Breast epithelium (tissue), 4 donors: ENCODE measurements around the gene C2CD4A. TPM values are rescaled to one million over a fixed set of nuclear protein-coding genes. Genes with fewer than 3 reads are reported as not detected.

ENCODE experiments used
- DNase-seq, 2 donors: peaks; one replicate each; pipeline ENCODE4 v3.0.0-alpha.2; 2019; ENCODE audit warnings: low spot score in 2 of 2
- H3K27ac ChIP-seq, 2 donors: fragments of 200-600 bp; sonication (generic) in 1 of 2; one replicate each; pipeline ENCODE4 v1.5.1; 2016 to 2019; ENCODE audit warnings: mild to moderate bottlenecking in 1 of 2
- H3K27me3 ChIP-seq, 2 donors: fragments of 200-600 bp; sonication (generic) in 1 of 2; one replicate each; pipeline versions ENCODE4 v1.5.1 to v1.6.0; 2017 to 2019; ENCODE audit warnings: control low read depth in 1 of 2, mild to moderate bottlenecking in 1 of 2
- H3K36me3 ChIP-seq: fragments of 200-600 bp; one replicate; pipeline ENCODE4 v1.5.1; 2019
- H3K4me1 ChIP-seq, 2 donors: fragments of 200-600 bp; sonication (generic); one replicate each; pipeline ENCODE4 v1.5.1; 2016 to 2019; ENCODE audit warnings: control low read depth in 1 of 2
- H3K4me3 ChIP-seq, 3 donors: fragments of 200-600 bp; sonication (generic); 1 replicate in 2 of 3; 2 replicates in 1 of 3; pipeline ENCODE4 v1.5.1; 2016 to 2019; ENCODE audit warnings: mild to moderate bottlenecking in 3 of 3, moderate library complexity in 2 of 3
- H3K9me3 ChIP-seq, 2 donors: fragments of 200-600 bp; sonication (generic) in 1 of 2; one replicate each; pipeline ENCODE4 v1.5.1; 2016 to 2019; ENCODE audit warnings: control low read depth in 1 of 2
- POLR2A ChIP-seq: fragments of 450-650 bp; IDR thresholded peaks from one replicate; pipeline ENCODE4 v1.6.1; 2016; ENCODE audit warnings: antibody characterized with exemption, mild to moderate bottlenecking, moderate library complexity
- POLR2AphosphoS5 ChIP-seq, 3 donors: sonication (generic); formaldehyde crosslinking; IDR thresholded peaks; one replicate each; pipeline ENCODE4 v1.6.1; 2017; ENCODE audit warnings: antibody characterized with exemption in 3 of 3
- intact Hi-C: fragments of 100-400 bp; cut with DNase I; formaldehyde crosslinking; loops from one replicate; pipeline ENCODE4 v1.15.1; 2023; ENCODE audit warnings: low total_unique reads
- total RNA-seq, 3 donors: library from RNA; depleted of rRNA; stranded (reverse); fragments of >200 nt; gene quantifications; one replicate each; pipeline ENCODE4 v1.1.0, GENCODE V29; 2016
- TF ChIP-seq, protein P1 (sequence below), 3 donors: fragments of 450-650 bp; IDR thresholded peaks; one replicate each; pipeline ENCODE4 v1.5.1; 2016 to 2017; ENCODE audit warnings: antibody characterized with exemption in 3 of 3, mild to moderate bottlenecking in 3 of 3, moderate library complexity in 3 of 3

C2CD4A gene
- total RNA-seq, 3 donors from 2014 or later = 0.66 TPM; not detected in 2

DNA sequence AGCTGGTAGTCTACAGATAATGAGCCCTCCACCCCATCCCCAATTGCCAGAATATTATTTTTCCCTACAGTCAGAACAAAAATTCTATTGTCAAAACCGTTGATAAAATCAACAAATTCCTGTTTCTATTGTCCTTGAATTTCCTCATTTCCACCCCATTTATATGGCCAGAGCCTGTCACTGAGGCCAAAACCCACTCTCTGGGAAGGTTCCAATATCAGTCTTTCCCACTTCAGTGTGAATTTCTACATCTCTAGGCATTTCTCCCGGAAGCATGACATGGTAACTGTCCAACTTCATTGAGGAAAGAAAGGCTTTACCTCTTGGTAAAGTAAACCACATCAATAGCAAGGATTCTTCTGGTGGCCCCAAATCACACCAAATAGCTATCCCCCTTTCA lies 41.6 kb downstream of the C2CD4A start:
- no peak for DNase-seq
- Histone ChIP-seq H3K4me1 (no peaks in the 10 kb centered on the region), H3K27ac (no peak overlapping the region), H3K4me3 (no peak overlapping the region), H3K9me3 (no peaks in the 10 kb centered on the region), H3K36me3 (no peaks in the 10 kb centered on the region), H3K27me3 (no peaks in the 10 kb centered on the region)
- intact Hi-C loops = no loop called here
- TF ChIP-seq, protein P1, sequence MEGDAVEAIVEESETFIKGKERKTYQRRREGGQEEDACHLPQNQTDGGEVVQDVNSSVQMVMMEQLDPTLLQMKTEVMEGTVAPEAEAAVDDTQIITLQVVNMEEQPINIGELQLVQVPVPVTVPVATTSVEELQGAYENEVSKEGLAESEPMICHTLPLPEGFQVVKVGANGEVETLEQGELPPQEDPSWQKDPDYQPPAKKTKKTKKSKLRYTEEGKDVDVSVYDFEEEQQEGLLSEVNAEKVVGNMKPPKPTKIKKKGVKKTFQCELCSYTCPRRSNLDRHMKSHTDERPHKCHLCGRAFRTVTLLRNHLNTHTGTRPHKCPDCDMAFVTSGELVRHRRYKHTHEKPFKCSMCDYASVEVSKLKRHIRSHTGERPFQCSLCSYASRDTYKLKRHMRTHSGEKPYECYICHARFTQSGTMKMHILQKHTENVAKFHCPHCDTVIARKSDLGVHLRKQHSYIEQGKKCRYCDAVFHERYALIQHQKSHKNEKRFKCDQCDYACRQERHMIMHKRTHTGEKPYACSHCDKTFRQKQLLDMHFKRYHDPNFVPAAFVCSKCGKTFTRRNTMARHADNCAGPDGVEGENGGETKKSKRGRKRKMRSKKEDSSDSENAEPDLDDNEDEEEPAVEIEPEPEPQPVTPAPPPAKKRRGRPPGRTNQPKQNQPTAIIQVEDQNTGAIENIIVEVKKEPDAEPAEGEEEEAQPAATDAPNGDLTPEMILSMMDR (IDR thresholded peaks at IDR 0.05) = no peak
- TF ChIP-seq POLR2A (no peak), POLR2AphosphoS5 (IDR thresholded peaks at IDR 0.05) (no peak)

DNA sequence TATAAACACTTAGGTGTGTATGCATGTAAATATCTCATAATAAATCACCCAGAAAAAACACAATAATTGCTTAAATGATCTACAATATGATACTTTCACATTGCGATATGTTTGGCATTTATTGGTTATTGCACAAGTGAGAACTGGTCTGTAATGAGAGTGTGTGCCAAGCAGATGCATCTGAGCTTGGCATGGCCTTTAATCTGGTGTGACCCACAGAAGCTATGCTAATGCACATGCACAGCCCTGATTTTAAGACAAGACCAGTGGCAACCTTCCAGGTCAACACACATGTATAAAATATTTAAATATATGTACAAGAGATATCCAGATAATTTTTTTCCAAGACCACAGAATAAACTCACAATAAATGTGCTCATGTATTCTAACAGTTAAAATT lies 42.7 kb downstream of the C2CD4A start:
- Histone ChIP-seq H3K9me3 (no peaks in the 10 kb centered on the region), H3K27me3 (no peaks in the 10 kb centered on the region), H3K36me3 (no peaks in the 10 kb centered on the region), H3K4me1 (no peaks in the 10 kb centered on the region), H3K4me3 (no peak overlapping the region), H3K27ac (no peak overlapping the region)
- intact Hi-C loops = no loop called here
- TF ChIP-seq, protein P1 (IDR thresholded peaks at IDR 0.05) = no peak
- no peak for TF ChIP-seq POLR2AphosphoS5 (IDR thresholded peaks at IDR 0.05)
- TF ChIP-seq POLR2A = no peak
- DNase-seq = no peak

DNA sequence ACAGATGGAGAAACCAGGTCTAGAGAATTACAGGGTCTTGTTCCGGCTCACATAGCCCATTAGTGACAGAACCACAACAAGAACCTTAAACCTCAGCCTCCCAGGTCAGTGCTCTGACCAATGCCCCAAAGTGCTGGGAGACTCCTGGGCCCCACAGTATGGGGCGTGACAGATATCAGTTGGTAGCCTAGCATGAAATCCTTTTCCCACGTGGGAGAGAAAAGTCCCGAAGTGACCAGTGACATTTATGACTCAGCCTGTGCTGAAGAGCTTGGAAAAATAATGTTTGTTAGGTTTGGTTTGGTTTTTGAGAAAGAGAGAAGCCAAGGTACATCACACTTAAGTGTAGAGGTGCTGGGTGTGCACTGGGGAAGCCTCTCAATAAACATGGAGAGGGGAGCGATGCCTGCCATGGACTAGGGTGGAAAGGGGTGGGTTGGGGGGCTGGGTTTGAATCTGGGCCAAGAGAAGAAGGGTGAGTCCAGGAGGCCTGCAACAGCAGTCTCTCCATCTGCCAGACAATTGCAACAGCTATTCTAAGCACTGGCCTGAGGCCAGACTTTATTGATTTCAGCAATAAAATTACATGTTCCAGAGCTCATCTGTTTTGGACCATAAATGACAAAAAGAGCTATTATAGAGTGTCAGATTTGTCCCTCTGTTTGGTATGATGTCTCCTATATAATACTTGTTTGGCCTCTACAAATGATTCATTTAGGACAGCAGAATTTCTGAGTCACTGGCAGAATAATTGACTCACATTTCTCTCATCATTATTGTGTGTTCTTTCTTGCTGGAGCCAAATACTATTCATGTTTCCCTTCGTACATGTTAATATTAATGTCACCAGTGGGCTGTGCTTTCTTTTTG lies 43.4 kb downstream of the C2CD4A start:
- Histone ChIP-seq H3K4me1 (no peaks in the 10 kb centered on the region), H3K4me3 (no peak overlapping the region), H3K9me3 (no peaks in the 10 kb centered on the region), H3K27me3 (no peaks in the 10 kb centered on the region), H3K36me3 (no peaks in the 10 kb centered on the region), H3K27ac (peak overlapping the region; percentile 34 to 54)
- TF ChIP-seq, protein P1 (IDR thresholded peaks at IDR 0.05) = no peak
- TF ChIP-seq POLR2AphosphoS5 (IDR thresholded peaks at IDR 0.05) = no peak
- TF ChIP-seq POLR2A = no peak
- intact Hi-C loops = no loop called here
- no peak for DNase-seq

DNA sequence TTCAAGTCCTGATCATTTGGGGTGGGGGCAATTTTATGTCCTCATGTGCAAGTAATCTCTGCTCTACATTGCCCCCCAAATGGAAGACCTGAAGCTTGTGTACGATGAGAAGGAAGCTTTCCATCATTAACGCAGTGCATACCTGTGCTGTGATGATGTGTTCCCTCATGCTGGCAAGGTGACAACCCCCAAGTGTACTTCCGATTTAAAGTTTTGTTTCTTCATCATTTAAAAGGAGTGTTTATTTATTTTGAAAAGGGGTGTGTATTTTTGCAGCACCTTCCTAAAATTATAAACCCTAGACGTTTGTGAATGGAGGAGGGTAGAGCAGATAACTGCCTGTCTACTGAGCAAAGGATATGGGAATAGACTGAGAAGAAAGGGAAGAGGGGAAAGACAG lies 45.3 kb downstream of the C2CD4A start:
- peak overlapping the region; percentile 53 to 75 for H3K27ac ChIP-seq
- H3K27me3 ChIP-seq = no peaks in the 10 kb centered on the region
- H3K36me3 ChIP-seq = no peaks in the 10 kb centered on the region
- no peaks in the 10 kb centered on the region for H3K9me3 ChIP-seq
- no peak for DNase-seq
- TF ChIP-seq POLR2A (no peak), POLR2AphosphoS5 (IDR thresholded peaks at IDR 0.05) (no peak)
- TF ChIP-seq, protein P1 (IDR thresholded peaks at IDR 0.05) = no peak
- no peaks in the 10 kb centered on the region for H3K4me1 ChIP-seq
- intact Hi-C loops = no loop called here
- H3K4me3 ChIP-seq = no peak overlapping the region
